Common myeloid progenitor, CD34-positive (primary cell): ENCODE data around the gene CHM.
"Not testable (repeated sequence)": the region's sequence is repeated elsewhere in the genome, so short reads cannot be mapped to it uniquely, and the experiment has no call there.

Experiments used
- CTCF ChIA-PET: fragments of 350-600 bp; sonication (Branson Sonifier 250); formaldehyde crosslinking; loops from one replicate; lab custom pipeline; 2021; ENCODE audit warnings: antibody characterized with exemption; lab: Charles Lee
- POLR2A ChIA-PET: fragments of 350-600 bp; sonication (Branson Sonifier 250); formaldehyde crosslinking; loops from one replicate; lab custom pipeline; 2021; ENCODE audit warnings: antibody characterized with exemption; lab: Charles Lee
- DNase-seq, 3 donors: peaks; one replicate each; pipeline versions ENCODE4 v3.0.0 to v3.0.0-alpha.2; 2013
- H3K27ac ChIP-seq, 2 experiments: 1 replicate in 1 of 2; 2 replicates in 1 of 2; pipeline ENCODE4 v1.7.0; 2013; ENCODE audit warnings: inconsistent platforms in 2 of 2, low read length in 2 of 2, mild to moderate bottlenecking in 2 of 2, low read depth in 1 of 2, moderate library complexity in 1 of 2; ENCODE audit not compliant: severe bottlenecking in 2 of 2, insufficient read depth in 1 of 2, poor library complexity in 1 of 2
- H3K27me3 ChIP-seq, 5 experiments: replicated peaks in 2 of 5; 1 replicate in 3 of 5; 2 replicates in 2 of 5; pipeline versions ENCODE4 v1.6.1 to v1.7.0; 2013; ENCODE audit warnings: low read length in 4 of 5, mild to moderate bottlenecking in 2 of 5, moderate library complexity in 2 of 5, inconsistent platforms in 1 of 5; ENCODE audit not compliant: insufficient read depth in 5 of 5, control insufficient read depth in 4 of 5
- H3K36me3 ChIP-seq, 4 experiments: 1 replicate in 2 of 4; 2 replicates in 2 of 4; pipeline versions ENCODE4 v1.6.1 to v1.7.0; 2013; ENCODE audit warnings: low read length in 3 of 4, control low read depth in 1 of 4, mild to moderate bottlenecking in 1 of 4; ENCODE audit not compliant: control insufficient read depth in 4 of 4, insufficient read depth in 4 of 4
- H3K4me1 ChIP-seq, 4 experiments: 1 replicate in 3 of 4; 2 replicates in 1 of 4; pipeline versions ENCODE4 v1.6.1 to v1.7.1; 2013; ENCODE audit warnings: low read length in 3 of 4, mild to moderate bottlenecking in 3 of 4, control low read depth in 1 of 4, inconsistent platforms in 1 of 4, moderate library complexity in 1 of 4; ENCODE audit not compliant: control insufficient read depth in 4 of 4, insufficient read depth in 4 of 4; ENCODE audit errors: control extremely low read depth in 1 of 4
- H3K4me3 ChIP-seq, 7 experiments: 1 replicate in 4 of 7; 2 replicates in 3 of 7; pipeline versions ENCODE4 v1.5.1 to v1.7.0; 2013; ENCODE audit warnings: mild to moderate bottlenecking in 7 of 7, low read length in 6 of 7, moderate library complexity in 6 of 7, inconsistent platforms in 2 of 7, low read depth in 2 of 7, control low read depth in 1 of 7; ENCODE audit not compliant: insufficient read depth in 4 of 7, control insufficient read depth in 1 of 7; ENCODE audit errors: extremely low read depth in 1 of 7
- H3K9me3 ChIP-seq, 5 experiments: 1 replicate in 4 of 5; 2 replicates in 1 of 5; pipeline versions ENCODE4 v1.6.1 to v1.7.1; 2013; ENCODE audit warnings: low read length in 4 of 5, mild to moderate bottlenecking in 2 of 5, inconsistent platforms in 1 of 5, low read depth in 1 of 5, moderate library complexity in 1 of 5; ENCODE audit not compliant: control insufficient read depth in 4 of 5, insufficient read depth in 2 of 5; ENCODE audit errors: control extremely low read depth in 1 of 5
- WGBS: methylation state at CpG from one replicate; pipeline ENCODE4 v1.1.5; 2013; ENCODE audit not compliant: insufficient coverage; 5-methylcytosine and 5-hydroxymethylcytosine counted together

The CHM gene

DNA sequence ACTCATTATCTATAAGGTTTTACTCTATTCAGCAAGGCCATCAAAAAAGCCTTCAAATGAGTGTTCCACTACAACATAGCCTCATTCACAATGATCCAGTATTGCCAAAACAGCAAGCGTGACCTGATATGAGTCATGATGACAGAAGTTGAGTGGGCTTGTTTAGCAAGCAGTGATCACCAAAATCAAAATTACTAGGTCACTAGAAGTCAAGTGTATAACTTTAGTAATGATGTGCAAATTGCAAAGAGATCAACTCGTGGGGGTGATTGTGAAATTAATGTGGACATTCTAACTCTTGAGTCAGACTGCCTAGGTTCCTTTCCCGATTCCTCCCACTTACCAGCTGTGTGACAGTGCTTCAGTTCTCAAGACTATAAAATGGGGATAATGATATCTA is 124.5 kb downstream of the CHM start:
- H3K36me3 ChIP-seq, result peaks cover 0 to 2% (median 0%) of the 10 kb centered on the region in 4 experiments
- 83% methylated on average over 1 of the region's 3 CpGs for whole genome bisulfite sequencing
- no peak for DNase-seq
- H3K4me1 ChIP-seq, result no peaks in the 10 kb centered on the region
- ChIA-PET POLR2A (no interaction called here), CTCF (no interaction called here)
- H3K27me3 ChIP-seq, result no peaks in the 10 kb centered on the region
- no peak overlapping the region for H3K4me3 ChIP-seq
- H3K27ac ChIP-seq, result no peak overlapping the region
- peaks cover 0 to 2% (median 0%) of the 10 kb centered on the region in 5 experiments for H3K9me3 ChIP-seq

DNA sequence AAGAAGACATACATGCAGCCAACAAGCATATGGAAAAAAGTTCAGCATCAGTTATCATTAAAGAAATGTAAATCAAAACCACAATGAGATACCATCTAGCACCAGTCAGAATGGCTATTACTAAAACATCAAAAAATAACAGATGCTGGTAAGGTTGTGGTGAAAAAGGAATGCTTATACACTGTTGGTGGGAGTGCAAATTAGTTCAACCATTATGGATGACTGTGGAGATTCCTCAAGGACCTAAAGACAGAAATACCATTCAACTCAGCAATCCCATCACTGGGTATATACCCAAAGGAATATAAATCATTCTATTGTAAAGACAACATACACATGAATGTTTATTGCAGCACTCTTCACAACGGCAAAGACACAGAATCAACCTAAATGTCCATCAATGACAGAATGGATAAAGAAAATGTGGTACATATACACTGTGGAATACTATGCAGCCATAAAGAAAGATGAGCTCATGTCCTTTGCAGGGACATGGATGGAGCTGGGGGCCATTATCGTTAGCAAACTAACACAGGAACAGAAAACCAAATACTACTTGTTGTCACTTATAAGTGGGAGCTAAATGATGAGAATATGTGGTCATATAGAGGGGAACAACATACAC is 130.6 kb downstream of the CHM start:
- H3K36me3 ChIP-seq, H3K4me1 ChIP-seq, H3K27me3 ChIP-seq, H3K9me3 ChIP-seq, CTCF ChIA-PET, H3K4me3 ChIP-seq, POLR2A ChIA-PET, DNase-seq, H3K27ac ChIP-seq: not testable (repeated sequence)
- WGBS, result no CpG with 5 or more reads among the region's 2 CpGs

DNA sequence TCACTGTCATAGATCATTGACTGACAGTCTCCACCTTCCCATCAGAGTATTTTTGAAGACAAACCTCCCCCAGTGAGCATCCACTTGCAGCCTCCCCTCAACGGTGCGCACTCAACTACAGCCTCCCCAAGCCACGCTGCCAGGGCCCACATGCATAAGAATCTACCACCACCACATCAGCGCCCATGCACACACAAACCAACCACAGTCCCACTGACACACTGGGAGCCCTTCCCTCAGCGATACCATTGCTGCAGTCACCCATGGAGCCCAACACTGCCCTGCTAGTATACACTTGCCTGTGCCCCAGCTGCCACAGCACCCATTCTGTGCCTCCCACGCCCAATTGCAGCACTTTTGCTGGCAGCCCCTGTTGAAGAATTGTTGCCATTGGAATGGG is 132.9 kb downstream of the CHM start:
- H3K4me1 ChIP-seq, result no peaks in the 10 kb centered on the region
- H3K9me3 ChIP-seq, result peaks cover 0 to 2% (median 0%) of the 10 kb centered on the region in 5 experiments
- WGBS, result 78% methylated on average over 6 of the region's 6 CpGs
- no peaks in the 10 kb centered on the region for H3K36me3 ChIP-seq
- POLR2A ChIA-PET, result no interaction called here
- no peak overlapping the region for H3K27ac ChIP-seq
- no peak for DNase-seq
- no peak overlapping the region for H3K4me3 ChIP-seq
- CTCF ChIA-PET, result no interaction called here
- H3K27me3 ChIP-seq, result no peaks in the 10 kb centered on the region

DNA sequence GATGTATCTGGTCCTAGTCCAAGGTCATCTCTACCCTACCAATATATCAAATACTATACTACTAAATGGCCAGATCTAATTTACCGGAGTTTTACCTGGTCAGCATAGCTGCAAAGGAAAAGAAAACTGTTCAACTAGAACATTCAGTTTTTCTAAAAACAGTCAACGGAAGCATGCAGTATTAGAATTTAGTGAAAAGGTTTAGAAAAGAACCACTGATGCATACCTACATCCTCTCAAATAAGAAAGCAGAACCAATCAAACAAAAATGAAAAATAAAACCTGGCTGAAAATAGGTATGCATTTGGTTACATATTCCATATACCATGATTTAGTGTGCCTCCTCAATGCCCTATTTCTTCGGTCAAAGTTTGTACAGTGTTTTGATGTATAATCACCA is 140.0 kb downstream of the CHM start:
- Histone ChIP-seq H3K4me3 (no peak overlapping the region), H3K9me3 (no peaks in the 10 kb centered on the region), H3K4me1 (no peaks in the 10 kb centered on the region), H3K27me3 (no peaks in the 10 kb centered on the region), H3K27ac (no peak overlapping the region), H3K36me3 (peaks cover 0 to 2% (median 0%) of the 10 kb centered on the region in 4 experiments)
- ChIA-PET POLR2A (no interaction called here), CTCF (no interaction called here)
- WGBS, result 100% methylated on average over 1 of the region's 3 CpGs
- DNase-seq, result no peak

DNA sequence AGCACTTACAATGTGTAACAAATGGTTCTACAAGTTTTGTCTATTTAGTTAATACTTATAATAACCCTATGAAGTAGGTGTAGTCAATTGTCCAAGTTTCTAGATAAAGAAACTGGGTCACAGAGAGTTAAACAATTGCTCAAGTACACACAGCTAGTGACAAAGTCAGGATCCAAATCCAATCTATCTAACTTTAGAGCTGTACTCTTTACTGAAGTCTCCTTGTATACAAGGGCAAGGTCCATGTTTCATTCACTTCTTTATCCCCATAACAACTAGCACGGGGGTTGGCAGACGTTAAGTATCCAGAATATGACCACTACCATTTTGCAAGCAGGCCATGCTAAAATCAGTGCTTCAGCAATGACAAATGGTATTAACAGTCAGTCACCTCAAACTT is 141.0 kb downstream of the CHM start:
- WGBS, result 100% methylated on average over 1 of the region's 2 CpGs
- peaks cover 0 to 2% (median 0%) of the 10 kb centered on the region in 4 experiments for H3K36me3 ChIP-seq
- no peak for DNase-seq
- ChIA-PET POLR2A (no interaction called here), CTCF (no interaction called here)
- no peak overlapping the region for H3K27ac ChIP-seq
- H3K4me1 ChIP-seq, result no peaks in the 10 kb centered on the region
- no peak overlapping the region for H3K4me3 ChIP-seq
- H3K9me3 ChIP-seq, result no peaks in the 10 kb centered on the region
- no peaks in the 10 kb centered on the region for H3K27me3 ChIP-seq

DNA sequence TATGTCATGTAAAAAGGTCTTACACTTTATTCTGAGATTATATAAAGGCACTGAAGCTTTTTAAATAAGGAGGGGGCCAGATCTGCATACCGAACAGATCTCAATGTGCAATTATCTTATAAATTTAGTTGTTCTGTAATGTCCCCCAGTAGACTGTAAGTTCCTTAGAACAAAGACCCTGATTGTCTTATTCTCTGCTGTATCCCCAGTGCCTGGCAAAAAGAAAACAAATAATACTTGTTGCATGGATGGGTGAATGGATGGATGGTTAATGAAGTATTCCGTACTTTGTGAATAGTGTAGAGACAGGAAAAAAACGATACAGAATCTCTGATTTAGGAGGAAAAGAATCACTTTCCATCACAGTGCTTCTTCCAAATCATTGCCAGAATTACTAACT is 141.5 kb downstream of the CHM start:
- POLR2A ChIA-PET, result no interaction called here
- Histone ChIP-seq H3K27ac (no peak overlapping the region), H3K27me3 (no peaks in the 10 kb centered on the region), H3K36me3 (peaks cover 0 to 2% (median 0%) of the 10 kb centered on the region in 4 experiments), H3K9me3 (no peaks in the 10 kb centered on the region), H3K4me3 (no peak overlapping the region), H3K4me1 (no peaks in the 10 kb centered on the region)
- CTCF ChIA-PET, result no interaction called here
- DNase-seq, result no peak
- 100% methylated on average over 1 of the region's 3 CpGs for WGBS

DNA sequence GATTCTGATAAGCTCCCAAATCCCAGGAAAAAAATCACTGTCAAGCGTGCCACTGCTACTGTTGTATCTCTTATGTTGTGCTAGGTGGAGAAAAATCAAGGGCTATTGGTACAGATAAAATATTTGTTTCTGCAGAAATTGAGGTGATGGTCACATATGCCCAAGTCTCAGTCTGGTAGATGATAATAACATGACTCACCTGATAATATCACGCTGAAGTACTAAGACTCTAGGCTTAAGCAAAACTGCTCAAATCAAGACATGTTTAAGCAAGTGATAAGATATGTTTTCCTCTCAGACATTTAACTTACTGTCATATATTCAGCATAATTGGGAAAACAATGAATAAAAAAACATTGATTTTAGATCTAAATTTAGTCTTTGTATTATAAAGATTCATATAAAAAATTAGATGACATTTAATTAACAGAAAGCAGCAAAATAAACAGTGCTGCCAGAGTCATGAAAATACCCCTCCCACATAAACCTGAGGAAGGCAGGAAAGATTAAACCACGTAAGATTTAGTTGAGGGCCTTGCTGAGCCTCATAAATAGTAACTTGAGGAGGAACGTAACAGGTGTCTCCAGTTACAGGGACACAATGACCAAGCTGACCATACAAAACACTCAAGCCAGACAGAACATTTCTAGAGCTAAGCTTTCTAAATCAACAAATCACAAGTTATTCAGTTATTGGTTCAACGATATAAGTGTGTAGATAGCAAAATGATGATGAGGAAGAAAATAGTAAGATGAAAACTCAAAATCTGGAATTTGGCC is 143.5 kb downstream of the CHM start:
- WGBS, result 84% methylated on average over 2 of the region's 5 CpGs
- H3K4me1 ChIP-seq, result no peaks in the 10 kb centered on the region
- H3K27me3 ChIP-seq, result no peaks in the 10 kb centered on the region
- no peak overlapping the region for H3K27ac ChIP-seq
- ChIA-PET POLR2A (no interaction called here), CTCF (no interaction called here)
- no peak for DNase-seq
- H3K36me3 ChIP-seq, result peaks cover 0 to under 1% (median 0%) of the 10 kb centered on the region in 4 experiments
- H3K9me3 ChIP-seq, result no peaks in the 10 kb centered on the region
- H3K4me3 ChIP-seq, result no peak overlapping the region
